Measurements from ENCODE around the gene TTBK2.
"Not testable (repeated sequence)": the region's sequence is repeated elsewhere in the genome, so short reads cannot be mapped to it uniquely, and the experiment has no call there.

The TTBK2 gene

DNA sequence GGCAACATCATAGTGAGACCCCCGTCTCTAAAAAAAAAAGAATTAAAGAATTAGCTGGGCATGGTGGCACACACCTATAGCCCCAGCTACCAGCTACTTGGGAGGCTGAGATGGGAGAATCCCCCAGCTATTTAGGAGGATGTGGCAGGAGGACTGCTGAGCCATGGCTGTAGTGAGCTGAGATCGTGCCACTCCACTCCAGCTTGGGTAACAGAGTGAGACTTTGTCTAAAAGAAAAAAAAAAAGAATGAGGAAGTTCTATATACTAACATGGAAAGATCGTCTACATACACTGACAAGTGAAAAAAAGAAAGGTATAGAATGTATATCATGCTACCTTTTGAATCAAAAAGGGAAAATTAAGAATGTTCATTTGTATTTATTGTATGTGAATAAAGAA is 99.8 kb downstream of the TTBK2 start:
- no peak for DNase-seq

DNA sequence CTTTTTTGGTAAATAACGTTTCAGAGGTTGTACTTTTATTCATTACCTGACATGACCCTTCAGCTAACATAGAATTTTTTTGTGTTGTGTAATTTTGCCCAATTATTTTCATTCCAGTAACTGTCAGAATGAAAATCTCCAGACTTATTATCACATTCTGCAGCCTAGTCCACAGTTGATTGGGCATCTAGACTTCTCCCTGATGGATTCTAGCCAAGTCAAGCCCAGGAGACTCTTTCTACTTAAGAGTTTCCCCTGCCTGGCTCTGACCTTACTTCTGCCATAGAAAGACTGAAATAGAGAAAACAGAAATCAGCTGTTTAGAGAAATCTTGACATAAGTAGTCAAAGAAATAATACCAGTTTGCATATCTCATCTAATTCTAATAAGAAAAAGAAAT is 100.8 kb downstream of the TTBK2 start:
- DNase-seq = no peak

DNA sequence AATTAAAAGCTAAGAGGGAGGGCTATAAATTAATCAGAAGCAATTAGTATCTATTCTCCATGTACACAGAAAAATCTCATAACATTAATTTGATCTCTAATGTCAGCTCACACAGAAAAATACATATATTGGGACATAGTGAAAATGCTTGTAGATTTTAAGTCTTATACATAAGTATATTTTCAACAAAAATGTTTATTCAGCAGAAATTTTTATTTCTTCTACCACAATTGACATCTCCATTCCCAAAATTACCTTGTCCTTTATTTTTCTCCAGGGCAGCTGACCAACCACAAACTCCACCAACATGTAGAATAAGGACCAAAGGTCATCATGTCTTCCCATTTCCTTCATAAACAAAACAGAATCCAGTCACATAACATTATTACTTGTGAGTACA is 109.1 kb downstream of the TTBK2 start:
- no peak for DNase-seq

DNA sequence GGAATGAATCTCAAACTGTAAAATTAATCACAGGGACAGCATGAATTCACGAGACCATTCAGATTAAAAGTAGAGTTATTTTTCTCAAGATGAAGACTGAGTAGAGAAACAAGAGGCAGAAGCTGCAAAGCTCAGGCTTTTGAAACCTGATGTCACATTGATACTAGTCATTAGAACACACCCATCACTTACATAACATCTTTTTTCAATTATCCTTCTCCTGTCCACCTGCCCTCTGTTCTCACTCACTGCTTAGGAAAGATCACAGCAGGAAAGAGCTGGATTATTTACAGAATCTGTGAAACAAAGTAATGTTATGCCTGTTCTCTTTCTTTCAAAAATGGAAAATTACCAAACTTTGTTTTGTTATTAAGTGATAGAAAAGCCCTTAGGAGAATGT is 111.7 kb downstream of the TTBK2 start:
- no peak for DNase-seq

DNA sequence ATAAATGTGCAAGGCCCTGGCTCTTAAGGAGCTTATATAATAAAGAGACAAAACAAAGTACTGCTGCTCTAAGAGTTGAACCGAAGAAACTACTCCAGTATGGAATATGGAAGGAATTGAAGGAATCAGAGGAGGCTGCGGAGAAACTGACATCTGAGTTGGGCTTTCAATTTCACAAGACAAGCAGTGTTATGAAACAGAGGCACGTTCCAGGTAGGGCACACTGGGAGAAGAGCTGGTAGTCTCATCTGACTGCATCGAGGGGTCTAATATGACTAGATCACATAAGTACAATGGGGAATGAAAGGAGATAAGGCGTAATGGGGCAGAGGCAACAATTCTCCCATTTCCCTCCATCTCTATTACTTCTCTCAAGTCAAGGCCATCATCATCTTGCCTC is 115.3 kb downstream of the TTBK2 start:
- no peak for DNase-seq

DNA sequence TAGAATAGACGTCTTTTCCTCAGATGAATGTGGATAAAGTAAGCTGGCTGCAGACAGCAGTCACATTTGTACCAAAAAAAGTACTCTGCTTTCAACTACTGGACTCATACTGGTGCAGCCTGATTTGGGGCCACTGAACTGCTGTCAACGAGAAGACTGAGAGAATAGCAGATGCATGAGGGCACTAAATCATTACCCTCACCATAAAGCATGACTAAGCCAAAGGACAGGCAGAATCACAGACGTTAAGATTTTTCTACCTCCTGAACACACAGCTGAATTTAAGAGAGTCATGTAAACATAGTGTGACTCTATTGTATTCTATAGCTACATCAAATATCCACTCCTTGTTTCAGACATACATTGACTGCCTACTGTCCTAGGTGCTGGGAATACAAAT is 115.8 kb downstream of the TTBK2 start:
- no peak for DNase-seq

DNA sequence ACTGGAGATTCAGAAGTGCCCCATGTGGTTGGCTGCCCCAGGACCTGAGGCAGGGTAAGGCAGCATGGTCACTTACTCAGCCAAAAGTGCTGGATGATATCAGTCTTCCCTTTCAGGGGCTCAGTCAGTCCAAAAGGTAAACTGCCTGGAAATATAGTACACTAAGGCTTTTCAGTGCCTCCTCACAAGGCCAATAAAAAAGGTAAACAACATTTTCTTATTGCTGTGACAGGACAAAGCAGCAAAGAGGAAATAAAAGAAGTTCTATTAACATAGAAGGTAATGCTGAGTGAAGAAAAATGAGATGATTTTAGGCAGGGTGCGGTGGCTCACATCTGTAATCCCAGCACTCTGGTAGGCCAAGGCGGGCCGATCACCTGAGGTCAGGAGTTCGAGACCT is 117.1 kb downstream of the TTBK2 start:
- no peak for DNase-seq

DNA sequence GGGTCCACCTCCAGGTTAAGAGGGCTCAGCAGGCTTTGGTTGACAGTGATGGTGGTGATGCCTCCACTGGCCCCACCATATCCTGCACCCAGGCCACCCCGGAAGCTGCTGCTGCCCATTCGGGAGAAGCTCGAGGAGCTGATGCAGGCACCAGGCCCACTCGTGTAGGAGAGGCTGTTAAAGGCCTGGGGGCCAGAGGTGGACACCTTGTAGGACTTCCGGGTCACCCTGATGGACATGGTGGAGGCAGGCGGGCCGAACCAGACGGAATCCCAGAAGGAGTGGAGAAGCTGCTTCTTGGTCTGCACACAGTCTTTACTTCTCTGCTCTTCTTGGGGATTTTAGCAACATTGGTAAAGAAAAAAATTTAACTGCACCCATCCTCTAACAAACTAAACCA is 118.4 kb downstream of the TTBK2 start:
- no peak for DNase-seq

DNA sequence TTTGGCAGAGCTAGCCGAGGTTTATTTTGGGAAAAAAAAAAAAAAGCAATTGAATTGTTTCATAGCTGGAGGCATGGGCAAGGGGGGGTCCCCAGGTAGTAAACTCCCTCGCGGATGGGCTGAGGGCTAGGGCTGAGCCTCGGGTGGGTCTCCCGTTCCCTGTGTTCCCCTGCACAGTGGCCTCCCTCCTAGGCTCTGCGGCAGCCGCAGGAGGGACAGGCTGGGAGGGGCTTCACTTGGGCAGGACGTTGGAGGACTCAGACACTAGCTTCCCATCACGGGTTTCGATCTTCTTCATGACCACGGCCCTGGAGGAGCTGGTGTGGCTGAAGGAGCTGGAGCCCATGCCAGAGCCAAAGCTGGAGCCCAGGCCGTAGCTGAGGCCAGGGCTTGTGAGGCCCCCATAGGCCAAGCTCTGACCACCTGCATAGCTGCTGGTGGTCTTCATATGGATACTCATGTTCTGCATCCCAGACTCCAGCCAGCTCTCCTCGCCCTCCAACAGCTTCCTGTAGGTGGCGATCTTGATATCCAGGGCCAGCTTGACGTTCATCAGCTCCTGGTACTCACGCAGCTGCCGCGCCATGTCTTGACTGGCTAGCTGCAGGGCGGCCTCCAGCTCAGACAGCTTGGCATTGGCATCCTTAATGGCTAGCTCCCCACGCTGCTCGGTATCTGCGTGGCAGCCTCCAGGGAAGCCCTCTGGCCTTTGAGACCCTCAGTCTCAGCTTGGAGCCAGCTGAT is 119.7 kb downstream of the TTBK2 start:
- no peak for DNase-seq

DNA sequence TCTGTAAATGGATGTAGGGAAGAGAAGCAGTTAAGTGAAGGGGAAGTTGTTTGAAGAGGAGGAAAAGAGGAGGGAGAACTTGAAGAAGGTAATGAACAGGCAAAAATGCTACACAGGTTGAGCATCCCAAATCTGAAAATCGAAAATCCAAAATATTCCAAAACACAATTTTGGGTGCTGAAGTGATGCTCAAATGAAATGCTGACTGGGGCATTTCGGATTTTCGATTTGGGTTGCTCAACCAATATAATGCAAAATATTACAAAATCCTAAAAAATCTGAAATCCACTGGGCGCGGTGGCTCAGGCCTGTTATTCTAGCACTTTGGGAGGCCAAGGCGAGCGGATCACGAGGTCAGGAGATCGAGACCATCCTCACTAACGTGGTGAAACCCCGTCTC is 121.8 kb downstream of the TTBK2 start:
- DNase-seq = no peak

DNA sequence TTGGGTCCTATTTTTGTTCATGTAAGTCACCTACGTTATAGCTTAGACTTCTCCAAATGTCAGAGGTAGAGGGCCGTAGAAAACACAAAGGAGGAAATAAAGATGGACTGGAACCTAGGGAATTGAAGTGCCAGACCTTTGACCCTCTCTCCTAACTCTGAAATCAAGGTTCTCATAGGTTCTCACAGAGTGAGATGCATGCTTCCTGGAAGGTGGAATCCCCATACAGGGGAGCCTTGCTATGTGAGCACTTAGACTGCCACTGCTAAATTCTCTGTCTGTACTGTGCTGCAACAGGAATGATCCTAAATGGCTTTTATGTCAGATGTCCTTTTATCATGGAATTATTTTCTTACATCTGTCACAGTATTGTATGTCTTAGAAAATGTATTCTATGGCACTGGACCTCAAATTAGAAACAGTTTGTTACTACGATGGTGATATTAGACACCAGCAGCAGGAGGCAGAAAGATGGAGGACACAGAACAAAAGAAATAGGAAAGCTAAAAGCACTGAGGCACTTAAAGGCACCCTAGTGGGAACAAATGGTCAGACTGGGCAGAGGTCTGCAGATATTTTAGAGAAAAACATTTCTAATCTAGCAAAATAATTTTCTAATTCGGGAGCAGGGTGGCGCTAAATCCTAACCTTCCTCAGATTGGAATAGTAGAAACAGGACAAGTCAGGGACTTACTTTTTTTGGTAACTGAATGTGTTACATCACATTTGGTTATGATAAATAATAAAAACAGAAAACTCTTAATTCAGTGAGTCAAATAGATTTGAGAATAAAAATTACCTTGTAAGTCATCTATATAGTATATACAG is 123.4 kb downstream of the TTBK2 start:
- no peak for DNase-seq

DNA sequence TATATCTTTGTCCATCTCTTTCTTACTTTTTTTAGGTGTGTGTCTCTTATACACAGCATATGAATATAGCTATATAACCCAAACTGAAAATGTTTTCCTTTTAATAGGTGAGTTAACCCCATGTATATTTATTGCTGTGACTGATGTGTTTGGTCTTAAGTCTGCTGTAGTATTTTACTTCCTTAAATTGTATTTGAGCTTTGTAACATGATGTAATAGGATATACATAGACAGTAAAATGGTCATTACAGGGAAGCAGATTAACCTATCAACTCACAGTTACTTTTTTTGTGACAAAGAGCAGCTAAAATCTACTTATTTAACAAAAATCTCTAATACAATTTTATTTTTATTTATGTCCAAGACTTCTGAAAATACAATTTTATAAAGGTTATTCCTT is 131.9 kb downstream of the TTBK2 start:
- no peak for DNase-seq

DNA sequence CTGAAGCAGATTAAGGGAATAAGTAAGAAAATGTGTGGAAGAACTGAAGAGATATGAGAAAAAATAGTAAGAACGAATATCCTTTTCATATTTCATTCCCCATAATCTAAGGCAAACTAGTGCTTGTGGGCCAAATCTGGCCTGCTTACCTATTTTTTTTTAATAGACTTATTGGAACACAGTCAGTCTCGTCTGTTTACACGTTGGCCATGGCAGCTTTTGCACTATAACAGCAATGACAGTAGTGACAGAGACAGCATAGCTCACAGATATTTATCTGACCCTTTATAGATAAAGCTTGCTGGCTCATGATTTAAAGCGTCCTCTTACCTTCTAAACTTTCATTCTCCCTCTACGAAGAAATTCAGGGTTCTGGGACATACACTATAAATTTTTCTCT is 133.6 kb downstream of the TTBK2 start:
- no peak for DNase-seq

DNA sequence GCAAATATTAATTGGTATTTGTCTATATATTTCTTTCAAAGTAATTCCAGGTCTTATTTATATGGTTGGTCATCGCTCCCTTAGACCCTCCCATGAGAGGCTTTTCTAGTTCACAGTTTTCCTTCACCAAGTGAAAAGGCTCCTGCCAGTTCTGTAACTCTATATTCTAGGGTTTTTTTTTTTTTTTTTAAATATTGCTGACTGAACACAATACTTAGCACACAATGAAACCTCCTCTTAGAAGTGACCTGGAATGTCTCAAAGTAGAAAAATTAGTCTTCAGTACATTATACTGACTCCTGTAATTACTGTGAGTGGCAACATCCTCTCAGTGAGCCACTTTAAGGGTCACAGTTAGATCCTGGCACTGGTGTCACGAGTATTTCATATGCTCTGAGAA is 135.0 kb downstream of the TTBK2 start:
- DNase-seq = no peak

DNA sequence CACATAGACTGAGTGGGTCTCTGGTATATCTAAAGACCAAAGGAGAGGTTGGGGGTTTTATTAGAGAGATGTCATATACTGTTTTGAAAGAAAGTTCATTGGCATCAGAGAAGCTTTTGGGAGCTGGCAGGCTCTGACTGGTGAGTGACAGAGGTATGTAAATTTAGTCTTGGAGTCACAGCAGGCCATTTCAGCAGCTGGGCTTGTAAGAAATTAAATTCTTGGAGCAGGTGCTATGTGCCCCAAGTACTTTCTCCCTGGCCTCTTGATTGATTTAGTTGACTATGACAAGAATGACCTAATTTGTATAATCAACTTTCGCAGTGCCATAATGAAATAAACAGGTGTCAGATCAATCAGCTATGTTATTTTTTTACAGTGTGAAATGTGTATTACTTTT is 135.9 kb downstream of the TTBK2 start:
- DNase-seq = no peak

DNA sequence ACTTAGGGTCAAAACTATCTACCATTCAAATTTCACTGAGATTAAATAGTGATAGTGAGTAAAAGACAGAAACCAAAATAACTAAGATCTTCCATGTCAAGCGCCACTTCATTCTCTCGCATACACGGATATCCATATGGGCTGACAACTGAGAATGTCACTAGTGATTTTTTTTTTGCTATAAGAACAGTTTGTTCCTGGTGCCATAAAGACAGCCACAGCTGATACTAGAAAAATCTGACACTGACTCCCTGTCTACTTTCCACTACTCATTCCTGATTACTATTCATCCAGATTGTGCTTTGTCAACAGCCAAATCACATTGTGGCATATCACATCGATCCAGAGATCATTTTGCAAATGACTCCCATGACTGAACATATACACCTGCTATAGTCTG is 137.9 kb downstream of the TTBK2 start:
- DNase-seq = no peak

DNA sequence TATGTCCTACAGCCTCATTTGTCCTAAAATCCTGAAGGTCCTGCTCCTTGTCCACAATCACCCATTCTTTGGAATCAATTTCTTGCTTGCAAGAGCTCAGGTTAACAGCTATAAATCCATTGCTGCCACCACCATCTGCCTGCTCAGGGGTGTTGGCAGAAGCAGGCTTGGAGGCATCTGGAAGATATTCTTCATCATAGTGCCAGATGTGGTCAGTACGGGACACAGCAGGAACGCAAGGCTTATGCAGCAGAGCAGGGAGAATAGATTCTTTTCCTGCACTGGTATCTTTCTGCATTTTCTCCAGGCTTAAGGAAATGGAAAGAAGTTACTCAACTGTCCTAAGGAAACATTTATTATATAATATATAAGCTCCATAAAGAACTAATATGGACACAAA is 145.2 kb downstream of the TTBK2 start:
- no peak for DNase-seq

DNA sequence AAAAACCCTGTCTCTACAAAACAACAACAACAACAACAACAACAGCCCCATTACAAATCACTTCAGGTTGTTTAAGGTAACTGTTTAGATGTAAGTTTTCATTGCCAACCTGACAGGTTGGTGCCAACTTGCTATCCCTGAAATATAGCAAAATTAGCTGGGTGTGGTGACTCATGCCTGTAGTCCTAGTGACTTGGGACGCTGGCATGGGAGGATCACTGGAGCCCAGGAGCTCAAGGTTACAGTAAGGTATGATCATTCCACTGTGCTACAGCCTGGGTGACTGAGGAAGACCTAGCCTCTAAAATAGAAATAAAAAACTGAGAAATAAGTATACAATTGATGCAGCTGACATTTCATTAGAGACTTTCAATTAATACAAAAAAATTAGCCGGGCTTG is 147.7 kb downstream of the TTBK2 start:
- DNase-seq = no peak

DNA sequence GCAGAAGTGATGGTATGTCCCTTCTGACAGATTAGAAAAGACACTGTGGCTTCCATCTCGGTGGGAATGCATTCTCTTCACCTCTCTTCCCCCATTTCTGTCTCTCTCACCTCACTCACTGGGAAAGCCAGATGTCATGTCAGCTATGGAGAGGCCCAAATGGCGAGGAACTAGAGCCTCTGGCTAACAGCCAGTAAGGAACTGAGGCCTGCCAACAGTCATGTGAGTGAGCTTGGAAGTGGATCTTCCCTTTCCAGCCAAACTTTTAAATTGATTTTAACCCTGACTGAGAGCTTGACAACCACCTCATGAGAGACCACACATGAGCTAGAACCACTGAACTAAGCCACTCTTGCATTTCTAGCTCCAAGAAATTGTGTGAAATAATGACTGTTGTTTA is 148.4 kb downstream of the TTBK2 start:
- no peak for DNase-seq

DNA sequence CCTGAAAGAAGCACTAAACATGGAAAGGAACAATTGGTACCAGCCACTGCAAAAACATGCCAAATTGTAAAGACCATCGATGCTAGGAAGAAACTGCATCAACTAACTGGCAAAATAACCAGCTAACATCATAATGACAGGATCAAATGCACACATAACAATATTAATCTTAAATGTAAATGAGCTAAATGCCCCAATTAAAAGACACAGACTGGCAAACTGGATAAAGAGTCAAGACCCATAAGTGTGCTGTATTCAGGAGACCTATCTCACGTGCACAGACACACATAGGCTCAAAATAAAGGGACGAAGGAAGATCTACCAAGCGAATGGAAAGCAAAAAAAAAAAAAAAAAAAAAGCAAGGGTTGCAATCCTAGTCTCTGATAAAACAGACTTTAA is 154.5 kb downstream of the TTBK2 start:
- DNase-seq = not testable (repeated sequence)

DNA sequence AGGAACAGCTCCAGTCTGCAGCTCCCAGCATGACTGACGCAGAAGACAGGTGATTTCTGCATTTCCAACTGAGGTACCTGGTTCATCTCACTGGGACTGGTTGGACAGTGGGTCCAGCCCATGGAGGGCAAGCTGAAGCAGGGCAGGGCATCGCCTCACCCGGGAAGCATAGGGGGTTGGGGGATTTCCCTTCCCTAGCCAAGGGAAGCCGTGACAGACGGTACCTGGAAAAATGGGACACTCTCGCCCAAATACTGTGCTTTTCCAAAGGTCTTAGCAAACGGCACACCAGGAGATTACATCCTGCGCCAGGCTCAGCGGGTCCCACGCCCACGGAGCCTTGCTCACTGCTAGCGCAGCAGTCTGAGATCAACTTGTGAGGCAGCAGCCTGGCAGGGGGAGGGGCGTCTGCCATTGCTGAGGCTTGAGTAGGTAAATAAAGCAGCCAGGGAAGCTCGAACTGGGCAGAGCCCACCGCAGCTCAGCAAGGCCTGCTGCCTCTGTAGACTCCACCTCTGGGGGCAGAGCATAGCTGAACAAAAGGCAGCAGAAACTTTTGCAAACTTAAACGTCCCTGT is 156.3 kb downstream of the TTBK2 start:
- not testable (repeated sequence) for DNase-seq

DNA sequence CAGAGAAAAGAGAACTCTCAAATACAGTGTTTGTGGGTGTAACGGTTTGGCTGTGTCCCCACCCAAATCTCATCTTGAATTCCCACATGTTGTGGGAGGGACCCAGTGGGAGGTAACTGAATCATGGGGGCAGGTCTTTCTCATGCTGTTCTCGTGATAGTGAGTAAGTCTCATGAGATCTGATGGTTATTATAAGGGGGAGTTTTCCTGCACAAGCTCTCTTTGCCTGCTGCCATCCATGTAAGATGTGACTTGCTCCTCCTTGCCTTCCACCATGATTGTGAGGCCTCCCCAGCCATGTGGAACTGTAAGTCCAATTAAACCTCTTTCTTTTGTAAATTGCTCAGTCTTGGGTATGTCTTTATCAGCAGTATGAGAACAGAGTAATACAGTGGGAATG is 158.8 kb downstream of the TTBK2 start:
- not testable (repeated sequence) for DNase-seq

DNA sequence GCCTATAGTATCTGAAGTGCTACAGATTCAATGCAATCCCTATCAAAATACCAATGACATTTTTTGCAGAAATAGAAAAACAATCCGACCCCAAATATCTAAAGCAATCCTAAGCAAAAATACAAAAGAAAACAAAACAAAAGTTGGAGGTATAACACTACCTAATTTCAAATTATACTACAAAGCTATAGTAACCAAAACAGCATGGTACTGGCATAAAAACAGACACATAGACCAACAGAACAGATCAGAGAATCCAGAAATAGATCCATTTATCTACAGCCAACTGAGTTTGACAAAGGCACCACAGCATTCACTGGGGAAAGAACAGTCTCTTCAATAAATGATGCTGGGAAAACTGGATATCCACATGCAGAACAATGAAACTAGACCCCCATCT is 159.8 kb downstream of the TTBK2 start:
- no peak for DNase-seq

DNA sequence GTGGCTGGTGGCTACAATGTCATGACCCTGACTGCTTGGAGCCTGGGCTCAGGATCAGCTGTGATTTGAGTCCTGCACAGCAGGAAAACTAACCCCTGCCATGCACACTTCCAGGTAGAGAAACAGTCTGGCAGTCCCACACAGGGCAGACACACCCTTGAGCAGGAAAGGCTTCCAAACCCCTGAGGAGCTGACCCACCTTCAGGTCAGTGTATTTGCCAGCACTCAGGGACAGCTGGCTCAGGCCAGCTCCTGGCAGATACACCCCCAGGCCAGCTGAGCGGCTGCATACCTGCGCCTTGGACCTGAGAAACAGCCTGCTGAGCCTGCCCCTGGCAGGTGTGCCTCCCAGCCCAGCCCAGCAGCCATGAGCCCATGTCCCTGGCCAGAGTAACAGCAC is 161.5 kb downstream of the TTBK2 start:
- DNase-seq = no peak

All from midbrain (tissue), 1 donor.